HCT116 (cell line): ENCODE results near the gene KAZN.

Source experiments
- ATF3 ChIP-seq: IDR thresholded peaks from 2 replicates; pipeline ENCODE4 v1.6.1; 2012
- CEBPB ChIP-seq: IDR thresholded peaks from 2 replicates; pipeline ENCODE4 v1.6.1; 2012; ENCODE audit warnings: low read depth
- CTCF ChIP-seq, 3 experiments: fragments of 200-600 bp in 1 of 3; sonication (generic) in 1 of 3; IDR thresholded peaks in 2 of 3; conservative IDR thresholded peaks in 1 of 3; 2 replicates each; pipeline ENCODE4 v1.5.1; 2012 to 2017; ENCODE audit warnings: low read depth in 2 of 3, low read length in 2 of 3, antibody characterized with exemption in 1 of 3, borderline replicate concordance in 1 of 3, control low read depth in 1 of 3, mild to moderate bottlenecking in 1 of 3, mixed read lengths in 1 of 3, mixed run types in 1 of 3, moderate library complexity in 1 of 3; ENCODE audit not compliant: insufficient read depth in 1 of 3
- EGR1 ChIP-seq: IDR thresholded peaks from 2 replicates; pipeline ENCODE4 v1.6.1; 2012; ENCODE audit warnings: low read depth
- ELF1 ChIP-seq: IDR thresholded peaks from 2 replicates; pipeline ENCODE4 v1.6.1; 2012; ENCODE audit warnings: low read depth, borderline replicate concordance
- EZH2 ChIP-seq: fragments of 200-600 bp; sonication (generic); IDR thresholded peaks from 2 replicates; pipeline ENCODE4 v1.6.1; 2017; ENCODE audit warnings: antibody characterized with exemption, mixed run types
- JUND ChIP-seq: IDR thresholded peaks from 2 replicates; pipeline ENCODE4 v1.6.1; 2012
- MAX ChIP-seq: IDR thresholded peaks from 2 replicates; pipeline ENCODE4 v1.6.1; 2012
- POLR2A ChIP-seq: IDR thresholded peaks from 2 replicates; pipeline ENCODE4 v1.7.0; 2011; ENCODE audit warnings: borderline replicate concordance; ENCODE audit not compliant: insufficient read depth, insufficient read length; ENCODE audit errors: extremely low read depth
- POLR2AphosphoS5 ChIP-seq: IDR thresholded peaks from 2 replicates; pipeline ENCODE4 v1.6.1; 2011; ENCODE audit warnings: mild to moderate bottlenecking, low read depth, low read length, moderate library complexity
- RAD21 ChIP-seq: IDR thresholded peaks from 2 replicates; pipeline ENCODE4 v1.6.1; 2012; ENCODE audit warnings: low read depth, mild to moderate bottlenecking
- SP1 ChIP-seq: IDR thresholded peaks from 2 replicates; pipeline ENCODE4 v1.6.1; 2012; ENCODE audit warnings: low read depth
- ZFX ChIP-seq: fragments of 450-650 bp; IDR thresholded peaks from 2 replicates; pipeline ENCODE4 v1.6.1; 2017

GRCh38 chr1:15102646-15103045 is 504.2 kb downstream of the KAZN start:
- no peak for TF ChIP-seq CTCF (IDR thresholded peaks at IDR 0.05 in 2 of 3, conservative IDR thresholded peaks at IDR 0.05 in 1 of 3; ENCODE audit: borderline replicate concordance in 1 of 3, insufficient read depth in 1 of 3, low read depth in 2 of 3, low read length in 2 of 3)
- no peak for TF ChIP-seq POLR2A
- no peak for TF ChIP-seq EZH2
- TF ChIP-seq SP1 = no peak
- TF ChIP-seq POLR2AphosphoS5 = no peak
- TF ChIP-seq ZFX = no peak
- no peak for TF ChIP-seq MAX
- no peak for TF ChIP-seq ATF3
- no peak for TF ChIP-seq RAD21
- TF ChIP-seq ELF1 = no peak
- no peak for TF ChIP-seq JUND
- no peak for TF ChIP-seq EGR1
- TF ChIP-seq CEBPB = no peak
